ENCODE measurements around the gene TLR5.

- no peak for TF ChIP-seq CTCF (IDR thresholded peaks at IDR 0.05)
- no peak for TF ChIP-seq POLR2A (IDR thresholded peaks at IDR 0.05)
- no peak for TF ChIP-seq EP300 (IDR thresholded peaks at IDR 0.05)
- no peak for TF ChIP-seq POLR2AphosphoS5 (IDR thresholded peaks at IDR 0.05)
These were observed 32.0 kb upstream of the TLR5 start for GRCh38 chr1:223175032-223175431.

Measured in gastroesophageal sphincter (tissue), 3 donors.